Measurements from ENCODE around the gene ARID5A. TPM values are rescaled to one million over a fixed set of nuclear protein-coding genes. Genes with fewer than 3 reads are reported as not detected.

ARID5A gene
- 0.43 TPM for polyA plus RNA-seq (2012; ENCODE audit: insufficient read depth, insufficient read length, low read depth)

- Histone ChIP-seq H3K4me3 (ENCODE audit: low read depth, low read length) (peak within 1 kb of the TSS; percentile 48), H3K36me3 (no peaks in the 10 kb centered on the region), H3K27me3 (peaks cover 13% of the 10 kb centered on the region), H3K9me3 (no peaks in the 10 kb centered on the region), H3K4me1 (no peaks in the 10 kb centered on the region)
- TF ChIP-seq CTCF (IDR thresholded peaks at IDR 0.05; ENCODE audit: low read depth, low read length) = 0 out of 2 replicates have a peak, but pooled peaks have one; percentile 6
- DNase-seq = peak; percentile 90
These were observed at the start of gene ARID5A for GRCh38 chr2:96536445-96537065. Gene ARID5A (plus strand): TSS chr2:96536752. CDS start chr2:96536827, 75 bp downstream.

- no peaks in the 10 kb centered on the region for H3K9me3 ChIP-seq
- no peak overlapping the region for H3K4me3 ChIP-seq (ENCODE audit: low read depth, low read length)
- H3K36me3 ChIP-seq = no peaks in the 10 kb centered on the region
- H3K4me1 ChIP-seq = no peaks in the 10 kb centered on the region
- DNase-seq = no peak
- no peak for TF ChIP-seq CTCF (IDR thresholded peaks at IDR 0.05; ENCODE audit: low read depth, low read length)
- H3K27me3 ChIP-seq = no peaks in the 10 kb centered on the region
These were observed 47.3 kb upstream of the ARID5A start for GRCh38 chr2:96489261-96489660.

DNA sequence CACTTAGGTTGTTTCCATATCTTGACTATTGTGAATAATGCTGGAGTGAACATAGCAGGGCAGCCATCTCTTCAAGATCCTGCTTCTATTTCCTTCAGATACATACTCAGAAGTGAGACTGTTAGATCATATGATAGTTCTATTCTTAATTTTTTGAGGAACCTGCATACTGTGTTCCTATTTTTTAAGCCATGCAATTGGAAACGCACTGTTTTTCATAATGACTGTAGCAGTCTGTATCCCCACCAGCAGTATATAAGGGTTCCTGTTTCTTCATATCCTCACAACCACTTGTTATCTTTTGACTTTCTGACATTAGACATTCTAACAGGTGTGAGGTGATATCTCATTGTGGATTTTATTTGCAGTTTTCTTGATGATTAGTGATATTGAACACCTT, 46.9 kb upstream of the ARID5A start:
- no peak for TF ChIP-seq CTCF (IDR thresholded peaks at IDR 0.05; ENCODE audit: low read depth, low read length)
- Histone ChIP-seq H3K9me3 (no peaks in the 10 kb centered on the region), H3K27me3 (no peaks in the 10 kb centered on the region), H3K4me3 (ENCODE audit: low read depth, low read length) (no peak overlapping the region), H3K4me1 (no peaks in the 10 kb centered on the region), H3K36me3 (no peaks in the 10 kb centered on the region)
- DNase-seq = no peak

DNA sequence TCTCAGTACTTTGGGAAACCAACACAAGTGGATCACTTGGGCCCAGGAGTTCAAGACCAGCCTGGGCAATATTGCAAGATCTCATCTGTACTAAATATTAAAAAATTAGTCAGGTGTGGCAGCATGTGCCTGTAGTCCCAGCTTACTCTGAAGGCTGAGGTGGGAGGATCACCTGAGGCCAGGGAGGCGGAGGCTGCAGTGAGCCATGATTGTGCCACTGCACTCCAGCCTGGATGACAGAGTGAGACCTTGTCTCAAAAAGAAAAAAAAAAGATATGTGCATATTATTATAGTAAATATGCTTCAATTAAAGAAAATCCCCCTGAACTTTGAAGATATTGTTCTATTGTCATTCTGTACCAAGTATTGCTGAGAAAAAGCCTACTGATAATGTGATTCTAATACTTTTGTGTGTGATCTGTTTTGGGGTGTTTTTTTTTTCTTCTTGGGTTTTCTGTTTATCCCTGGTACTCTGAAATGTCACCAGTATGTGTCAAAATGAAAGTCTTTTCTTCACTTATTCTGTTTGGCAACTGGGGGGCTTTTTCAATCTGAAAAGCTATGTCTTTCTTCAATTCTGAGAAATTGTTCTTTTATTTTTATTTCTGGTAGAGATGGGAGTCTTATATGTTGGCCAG, 44.6 kb upstream of the ARID5A start:
- no peak for TF ChIP-seq CTCF (IDR thresholded peaks at IDR 0.05; ENCODE audit: low read depth, low read length)
- no peaks in the 10 kb centered on the region for H3K27me3 ChIP-seq
- no peak for DNase-seq
- no peaks in the 10 kb centered on the region for H3K9me3 ChIP-seq
- no peak overlapping the region for H3K4me3 ChIP-seq (ENCODE audit: low read depth, low read length)
- H3K36me3 ChIP-seq = no peaks in the 10 kb centered on the region
- no peaks in the 10 kb centered on the region for H3K4me1 ChIP-seq

- H3K4me1 ChIP-seq = no peaks in the 10 kb centered on the region
- H3K4me3 ChIP-seq (ENCODE audit: low read depth, low read length) = no peak overlapping the region
- no peaks in the 10 kb centered on the region for H3K9me3 ChIP-seq
- TF ChIP-seq CTCF (IDR thresholded peaks at IDR 0.05; ENCODE audit: low read depth, low read length) = no peak
- peaks cover 2% of the 10 kb centered on the region; the same call in 1 of the 2 replicates for H3K27me3 ChIP-seq
- H3K36me3 ChIP-seq = no peaks in the 10 kb centered on the region
- DNase-seq = no peak
These were observed 43.5 kb upstream of the ARID5A start for GRCh38 chr2:96493072-96493471.

GRCh38 chr2:96494188-96494587, 42.4 kb upstream of the ARID5A start:
- TF ChIP-seq CTCF (IDR thresholded peaks at IDR 0.05; ENCODE audit: low read depth, low read length) = no peak
- peaks cover 7% of the 10 kb centered on the region for H3K27me3 ChIP-seq

More at GRCh38 chr2:96494188-96494587, 42.4 kb upstream of the ARID5A start:
- Histone ChIP-seq H3K36me3 (no peaks in the 10 kb centered on the region), H3K4me1 (no peaks in the 10 kb centered on the region), H3K9me3 (no peaks in the 10 kb centered on the region), H3K4me3 (ENCODE audit: low read depth, low read length) (no peak overlapping the region)
- DNase-seq = no peak
